HG03565 (cell line): Measurements from ENCODE around the gene FRMD8.

Source experiments
- ATAC-seq: cut with Tn5 transposase; IDR thresholded peaks from one replicate; pipeline ENCODE4 v1.9.1; 2021; ENCODE audit warnings: mild to moderate bottlenecking, moderate library complexity; ENCODE audit not compliant: unreplicated experiment

FRMD8 gene

GRCh38 chr11:65423516-65424204, 37.2 kb downstream of the FRMD8 start:
- no peak for ATAC-seq

DNA sequence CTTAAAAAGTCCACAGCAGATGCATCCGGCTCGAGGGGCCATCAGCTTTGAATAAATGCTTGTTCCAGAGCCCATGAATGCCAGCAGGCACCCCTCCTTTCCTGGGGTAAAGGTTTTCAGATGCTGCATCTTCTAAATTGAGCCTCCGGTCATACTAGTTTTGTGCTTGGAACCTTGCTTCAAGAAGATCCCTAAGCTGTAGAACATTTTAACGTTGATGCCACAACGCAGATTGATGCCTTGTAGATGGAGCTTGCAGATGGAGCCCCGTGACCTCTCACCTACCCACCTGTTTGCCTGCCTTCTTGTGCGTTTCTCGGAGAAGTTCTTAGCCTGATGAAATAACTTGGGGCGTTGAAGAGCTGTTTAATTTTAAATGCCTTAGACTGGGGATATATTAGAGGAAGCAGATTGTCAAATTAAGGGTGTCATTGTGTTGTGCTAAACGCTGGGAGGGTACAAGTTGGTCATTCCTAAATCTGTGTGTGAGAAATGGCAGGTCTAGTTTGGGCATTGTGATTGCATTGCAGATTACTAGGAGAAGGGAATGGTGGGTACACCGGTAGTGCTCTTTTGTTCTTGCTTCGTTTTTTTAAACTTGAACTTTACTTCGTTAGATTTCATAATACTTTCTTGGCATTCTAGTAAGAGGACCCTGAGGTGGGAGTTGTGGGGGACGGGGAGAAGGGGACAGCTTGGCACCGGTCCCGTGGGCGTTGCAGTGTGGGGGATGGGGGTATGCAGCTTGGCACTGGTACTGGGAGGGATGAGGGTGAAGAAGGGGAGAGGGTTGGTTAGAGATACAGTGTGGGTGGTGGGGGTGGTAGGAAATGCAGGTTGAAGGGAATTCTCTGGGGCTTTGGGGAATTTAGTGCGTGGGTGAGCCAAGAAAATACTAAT, 38.0 kb downstream of the FRMD8 start:
- no peak for ATAC-seq

DNA sequence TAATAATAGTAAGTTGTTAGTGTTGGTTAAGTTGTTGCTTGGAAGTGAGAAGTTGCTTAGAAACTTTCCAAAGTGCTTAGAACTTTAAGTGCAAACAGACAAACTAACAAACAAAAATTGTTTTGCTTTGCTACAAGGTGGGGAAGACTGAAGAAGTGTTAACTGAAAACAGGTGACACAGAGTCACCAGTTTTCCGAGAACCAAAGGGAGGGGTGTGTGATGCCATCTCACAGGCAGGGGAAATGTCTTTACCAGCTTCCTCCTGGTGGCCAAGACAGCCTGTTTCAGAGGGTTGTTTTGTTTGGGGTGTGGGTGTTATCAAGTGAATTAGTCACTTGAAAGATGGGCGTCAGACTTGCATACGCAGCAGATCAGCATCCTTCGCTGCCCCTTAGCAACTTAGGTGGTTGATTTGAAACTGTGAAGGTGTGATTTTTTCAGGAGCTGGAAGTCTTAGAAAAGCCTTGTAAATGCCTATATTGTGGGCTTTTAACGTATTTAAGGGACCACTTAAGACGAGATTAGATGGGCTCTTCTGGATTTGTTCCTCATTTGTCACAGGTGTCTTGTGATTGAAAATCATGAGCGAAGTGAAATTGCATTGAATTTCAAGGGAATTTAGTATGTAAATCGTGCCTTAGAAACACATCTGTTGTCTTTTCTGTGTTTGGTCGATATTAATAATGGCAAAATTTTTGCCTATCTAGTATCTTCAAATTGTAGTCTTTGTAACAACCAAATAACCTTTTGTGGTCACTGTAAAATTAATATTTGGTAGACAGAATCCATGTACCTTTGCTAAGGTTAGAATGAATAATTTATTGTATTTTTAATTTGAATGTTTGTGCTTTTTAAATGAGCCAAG, 38.9 kb downstream of the FRMD8 start:
- no peak for ATAC-seq

DNA sequence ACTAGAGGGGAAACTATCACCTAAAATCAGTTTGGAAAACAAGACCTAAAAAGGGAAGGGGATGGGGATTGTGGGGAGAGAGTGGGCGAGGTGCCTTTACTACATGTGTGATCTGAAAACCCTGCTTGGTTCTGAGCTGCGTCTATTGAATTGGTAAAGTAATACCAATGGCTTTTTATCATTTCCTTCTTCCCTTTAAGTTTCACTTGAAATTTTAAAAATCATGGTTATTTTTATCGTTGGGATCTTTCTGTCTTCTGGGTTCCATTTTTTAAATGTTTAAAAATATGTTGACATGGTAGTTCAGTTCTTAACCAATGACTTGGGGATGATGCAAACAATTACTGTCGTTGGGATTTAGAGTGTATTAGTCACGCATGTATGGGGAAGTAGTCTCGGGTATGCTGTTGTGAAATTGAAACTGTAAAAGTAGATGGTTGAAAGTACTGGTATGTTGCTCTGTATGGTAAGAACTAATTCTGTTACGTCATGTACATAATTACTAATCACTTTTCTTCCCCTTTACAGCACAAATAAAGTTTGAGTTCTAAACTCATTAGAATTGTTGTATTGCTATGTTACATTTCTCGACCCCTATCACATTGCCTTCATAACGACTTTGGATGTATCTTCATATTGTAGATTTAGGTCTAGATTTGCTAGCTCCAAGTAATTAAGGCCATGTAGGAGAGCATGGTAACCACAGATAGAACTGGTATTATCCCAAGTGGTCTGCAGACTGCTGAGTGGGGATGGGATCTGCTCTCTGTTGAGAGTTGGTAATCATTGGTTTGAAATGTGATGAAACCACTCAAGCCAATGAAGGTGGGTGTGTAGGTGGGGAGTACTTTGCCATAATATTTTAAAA, 39.8 kb downstream of the FRMD8 start:
- ATAC-seq, result peak; percentile 35

DNA sequence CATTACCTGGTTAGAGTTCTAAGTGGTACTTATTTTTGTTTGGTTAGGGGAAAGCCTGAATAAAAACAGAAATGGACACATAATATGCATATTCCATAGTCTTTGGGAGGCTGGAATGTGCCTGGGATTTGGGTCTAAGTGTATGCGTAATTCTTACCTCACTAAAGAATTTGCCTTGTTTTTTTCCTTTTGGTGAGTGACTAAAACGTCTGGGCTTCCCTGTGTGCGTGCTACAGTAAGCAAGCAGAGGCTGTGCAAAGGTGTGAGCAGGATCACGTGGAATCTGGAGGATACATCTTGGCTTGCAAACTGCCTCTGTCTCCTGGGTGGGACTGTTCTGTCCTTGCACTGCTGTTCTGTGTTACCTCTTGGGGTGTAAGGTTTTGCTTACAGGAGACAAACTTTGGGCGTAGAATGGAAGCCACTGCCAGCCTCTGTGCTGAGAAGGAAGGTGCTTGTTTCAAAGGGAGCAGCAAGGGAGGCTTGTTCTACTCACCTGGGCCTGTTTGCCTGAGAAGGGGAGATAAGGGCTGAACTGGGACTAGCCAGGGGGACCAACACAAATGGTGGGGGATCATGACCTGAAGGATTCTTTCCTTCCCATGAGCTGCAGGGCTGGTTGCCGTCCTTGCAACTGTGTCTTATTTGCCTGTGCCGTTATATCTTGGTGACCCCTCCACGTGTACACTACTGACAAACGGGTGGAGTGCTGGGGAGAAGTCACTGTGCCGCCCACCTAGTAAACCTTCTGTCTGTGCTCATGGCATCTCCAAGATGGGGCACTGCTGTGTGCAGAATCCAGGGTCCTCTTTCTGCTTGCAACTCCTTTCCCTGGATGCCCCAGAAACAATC, 40.6 kb downstream of the FRMD8 start:
- no peak for ATAC-seq

- ATAC-seq, result no peak
These were observed 41.5 kb downstream of the FRMD8 start for GRCh38 chr11:65427691-65428577.

DNA sequence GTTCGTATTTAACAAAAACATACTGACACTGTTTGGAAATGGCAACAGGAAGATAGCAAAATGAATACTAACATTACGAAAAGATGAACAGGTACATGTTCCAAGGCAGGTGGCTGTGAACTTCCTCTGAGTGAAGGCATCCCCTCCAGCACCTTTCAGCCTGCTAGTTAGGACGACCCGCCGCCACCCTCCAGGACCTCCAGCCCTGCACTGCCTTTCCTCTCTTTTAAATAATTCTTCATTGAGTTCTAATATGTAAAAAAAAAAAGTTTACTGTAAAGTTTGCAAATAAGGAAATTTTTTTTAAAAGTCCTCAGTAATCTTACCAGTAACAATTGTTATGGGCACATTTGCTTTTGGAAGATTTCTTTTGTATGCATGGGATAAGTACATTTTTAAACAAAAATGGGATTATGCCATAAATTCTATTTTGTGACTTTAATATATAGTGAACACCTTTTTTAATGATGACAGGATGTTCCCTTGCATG, 42.2 kb downstream of the FRMD8 start:
- ATAC-seq, result no peak

DNA sequence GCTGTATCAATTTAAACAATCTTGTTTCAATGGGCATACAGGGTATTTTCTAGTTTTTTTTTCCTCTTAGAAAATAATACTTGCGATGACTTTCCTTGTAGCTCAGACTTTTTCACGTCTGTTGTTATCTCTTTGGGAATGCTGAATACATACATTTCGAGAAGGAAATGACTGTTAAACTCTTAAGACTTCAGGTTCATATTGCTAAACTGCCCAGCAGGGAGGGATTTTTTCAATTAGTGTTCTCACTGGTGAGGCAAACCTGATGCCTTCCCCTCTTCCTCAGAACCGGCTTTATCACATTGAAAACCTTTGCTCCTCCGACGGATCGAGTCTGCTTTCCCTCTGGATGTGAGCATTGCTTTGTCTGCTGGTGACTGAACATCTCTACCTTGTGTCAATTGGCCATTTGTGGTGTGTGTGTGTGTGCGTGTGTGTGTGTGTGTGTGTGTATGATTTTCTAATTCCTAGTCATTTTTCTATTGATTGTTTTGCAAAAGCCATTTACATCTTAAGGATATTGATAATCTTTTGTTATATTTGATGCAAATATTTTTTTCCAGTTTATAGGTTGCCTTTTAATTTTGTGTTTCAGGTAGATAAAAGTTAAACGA, 42.7 kb downstream of the FRMD8 start:
- no peak for ATAC-seq

DNA sequence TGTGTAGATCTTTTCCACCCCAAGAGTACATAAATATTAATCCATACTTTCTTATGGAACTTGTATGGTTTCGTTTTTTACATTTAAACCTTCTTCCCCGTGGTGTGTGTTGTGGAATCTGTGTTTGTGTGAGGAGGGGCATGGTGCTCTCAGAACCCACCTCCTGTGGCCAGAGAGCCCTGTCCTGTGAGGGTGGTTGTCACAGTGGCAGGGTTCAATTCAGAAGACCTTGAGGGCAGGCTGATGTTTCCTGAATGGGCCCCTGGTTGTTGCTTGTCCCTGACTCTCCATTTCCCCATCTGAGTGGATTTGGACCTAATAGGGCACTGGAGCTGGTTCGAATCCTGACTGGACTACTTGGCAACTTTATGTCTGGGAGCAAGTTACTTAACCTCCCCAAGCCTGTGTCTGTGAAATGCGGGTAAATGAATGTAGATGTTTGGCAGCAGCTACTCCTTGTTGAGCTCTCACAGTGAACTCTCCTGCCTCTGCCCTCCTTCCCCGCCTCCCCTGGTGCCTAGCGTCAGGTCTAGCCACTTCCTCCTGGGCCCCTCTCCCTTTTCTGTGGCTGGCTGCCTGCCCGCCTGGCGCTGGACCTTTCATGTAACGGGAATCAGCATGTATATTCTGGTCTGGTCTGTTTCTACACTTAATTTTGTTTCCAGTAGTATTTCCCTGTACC, 43.4 kb downstream of the FRMD8 start:
- no peak for ATAC-seq

- no peak for ATAC-seq
These were observed 44.2 kb downstream of the FRMD8 start for GRCh38 chr11:65430406-65431217.

DNA sequence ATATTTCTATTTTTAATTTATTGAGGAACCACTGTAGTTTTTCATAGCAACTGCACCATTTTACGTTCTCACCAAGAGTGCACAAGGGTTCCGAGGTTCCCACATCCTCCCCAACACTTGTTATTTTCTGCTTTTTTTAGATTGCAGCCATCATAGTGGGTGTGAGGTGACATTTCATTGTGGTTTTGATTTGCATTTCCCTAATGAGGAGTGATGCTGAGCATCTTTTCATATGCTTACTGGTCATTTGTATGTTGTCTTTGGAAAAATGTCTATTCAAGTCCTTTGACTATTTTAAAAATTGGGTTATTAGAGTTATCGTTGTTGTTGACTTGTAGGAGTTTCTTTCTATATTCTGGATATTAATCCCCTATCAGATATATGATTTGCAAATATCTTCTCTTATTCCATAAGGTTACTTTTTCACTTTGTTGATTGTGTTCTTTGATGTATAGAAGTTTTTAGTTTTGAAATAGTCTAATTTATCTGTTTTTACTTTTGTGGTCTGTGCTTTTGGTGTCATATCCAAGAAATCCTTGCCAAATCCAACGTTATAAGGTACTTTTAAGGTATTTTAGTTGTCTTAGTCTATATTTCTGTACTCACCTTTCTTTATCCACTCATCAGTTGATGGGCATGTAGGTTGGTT, 45.1 kb downstream of the FRMD8 start:
- ATAC-seq, result no peak

GRCh38 chr11:65432100-65432650, 45.7 kb downstream of the FRMD8 start:
- no peak for ATAC-seq

DNA sequence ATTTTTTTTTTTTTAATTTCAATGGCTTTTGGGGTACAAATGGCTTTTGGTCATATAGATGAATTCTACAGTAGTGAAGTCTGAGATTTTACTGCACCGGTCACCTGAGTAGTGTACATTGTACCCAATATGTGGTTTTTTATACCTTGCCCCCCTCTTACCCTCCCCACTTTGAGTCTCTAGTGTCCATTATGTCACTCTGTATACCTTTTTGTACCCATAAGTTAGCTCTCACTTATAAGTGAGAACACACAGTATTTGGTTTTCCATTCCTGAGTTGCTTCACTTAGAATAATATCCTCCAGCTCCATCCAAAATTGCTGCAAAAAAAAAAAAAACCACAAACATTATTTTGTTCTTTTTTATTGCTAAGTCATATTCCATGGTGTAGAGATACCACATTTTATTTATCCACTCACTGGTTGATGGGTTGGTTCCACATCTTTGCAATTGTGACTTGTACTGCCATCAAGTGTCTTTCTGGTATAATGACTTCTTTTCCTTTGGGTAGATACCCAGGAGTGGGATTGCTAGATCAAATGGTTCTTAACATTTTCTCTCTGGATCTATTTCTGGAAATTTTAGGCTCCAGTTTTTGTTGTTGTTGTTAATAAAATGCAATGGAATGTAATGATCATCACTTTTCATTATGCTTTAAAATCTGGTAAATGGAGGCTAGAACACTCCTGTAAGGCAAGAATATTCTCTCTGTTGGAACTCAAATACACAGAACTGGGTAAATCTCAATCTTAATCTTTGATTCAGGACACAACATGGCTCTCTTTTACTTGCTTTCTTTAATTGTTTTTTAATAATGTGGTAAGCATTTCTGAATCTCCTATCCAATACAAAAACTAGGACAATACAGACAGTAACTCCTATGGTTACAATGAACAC, 46.5 kb downstream of the FRMD8 start:
- no peak for ATAC-seq

- no peak for ATAC-seq
These were observed 47.2 kb downstream of the FRMD8 start for GRCh38 chr11:65433657-65434056.
